ENCODE measurements around the gene FBN1. TPM values are rescaled to one million over a fixed set of nuclear protein-coding genes. Genes with fewer than 3 reads are reported as not detected.

Gene FBN1
- total and polyA plus RNA-seq, 8 donors, result 1.5 to 35.2 (median 5.2) TPM

GRCh38 chr15:48505067-48505466 is 140.4 kb downstream of the FBN1 start:
- TF ChIP-seq CTCF (IDR thresholded peaks at IDR 0.05), result no peak
- intact Hi-C loops (cut with DNase I), result no loop called here
- DNase-seq (no peak), ATAC-seq (no peak), FAIRE-seq (no peak)
- Histone ChIP-seq H3K27me3 (no peaks in the 10 kb centered on the region), H3K9me3 (no peaks in the 10 kb centered on the region), H3K4me1 (no peaks in the 10 kb centered on the region), H3K36me3 (no peaks in the 10 kb centered on the region), H3K4me3 (no peak overlapping the region), H3K27ac (no peak overlapping the region)
- WGBS, 2 donors, result 84 to 86% methylated on average over 3 of the region's 3 CpGs

GRCh38 chr15:48501208-48501607 is 144.3 kb downstream of the FBN1 start:
- H3K27ac ChIP-seq, result no peak overlapping the region
- H3K36me3 ChIP-seq, result no peaks in the 10 kb centered on the region
- no peak overlapping the region for H3K4me3 ChIP-seq
- no peak for TF ChIP-seq CTCF (IDR thresholded peaks at IDR 0.05)
- no peak for DNase-seq
- WGBS, 2 donors, result 63 to 81% methylated on average over 1 of the region's 1 CpG
- no peaks in the 10 kb centered on the region for H3K4me1 ChIP-seq
- no peaks in the 10 kb centered on the region for H3K27me3 ChIP-seq
- no peaks in the 10 kb centered on the region for H3K9me3 ChIP-seq
- intact Hi-C loops (cut with DNase I), result no loop called here
- no peak for ATAC-seq
- FAIRE-seq, result no peak

- Histone ChIP-seq H3K27ac (no peak overlapping the region), H3K36me3 (no peaks in the 10 kb centered on the region), H3K9me3 (no peaks in the 10 kb centered on the region), H3K4me1 (no peaks in the 10 kb centered on the region), H3K27me3 (no peaks in the 10 kb centered on the region), H3K4me3 (no peak overlapping the region)
- 80 to 87% methylated on average over 4 of the region's 4 CpGs for WGBS, 2 donors
- FAIRE-seq (no peak), DNase-seq (no peak), ATAC-seq (no peak)
- intact Hi-C loops (cut with DNase I), result no loop called here
- TF ChIP-seq CTCF (IDR thresholded peaks at IDR 0.05), result no peak
Measured at GRCh38 chr15:48500595-48500994, 144.9 kb downstream of the FBN1 start.

- H3K27me3 ChIP-seq, result no peaks in the 10 kb centered on the region
- no peak overlapping the region for H3K27ac ChIP-seq
- TF ChIP-seq CTCF (IDR thresholded peaks at IDR 0.05), result no peak
- FAIRE-seq (no peak), ATAC-seq (no peak), DNase-seq (no peak)
- no peaks in the 10 kb centered on the region for H3K9me3 ChIP-seq
- no peaks in the 10 kb centered on the region for H3K36me3 ChIP-seq
- no peak overlapping the region for H3K4me3 ChIP-seq
- H3K4me1 ChIP-seq, result no peaks in the 10 kb centered on the region
- intact Hi-C loops (cut with DNase I), result no loop called here
Measured at GRCh38 chr15:48499978-48500377, 145.5 kb downstream of the FBN1 start.

- no peak overlapping the region for H3K27ac ChIP-seq
- DNase-seq (no peak), ATAC-seq (no peak), FAIRE-seq (no peak)
- no peaks in the 10 kb centered on the region for H3K9me3 ChIP-seq
- no peaks in the 10 kb centered on the region for H3K4me1 ChIP-seq
- intact Hi-C loops (cut with DNase I), result no loop called here
- H3K36me3 ChIP-seq, result no peaks in the 10 kb centered on the region
- 73 to 74% methylated on average over 3 of the region's 3 CpGs for WGBS, 2 donors
- H3K27me3 ChIP-seq, result no peaks in the 10 kb centered on the region
- no peak overlapping the region for H3K4me3 ChIP-seq
- no peak for TF ChIP-seq CTCF (IDR thresholded peaks at IDR 0.05)
Measured at GRCh38 chr15:48498828-48499227, 146.7 kb downstream of the FBN1 start.

Data from pancreas (tissue), 10 donors.